Measurements from ENCODE around the gene TNRC6B. TPM values are rescaled to one million over a fixed set of nuclear protein-coding genes. Genes with fewer than 3 reads are reported as not detected.

TNRC6B gene
- total and polyA plus RNA-seq, 2 experiments from 2014 or later = 46.9 to 87.8 TPM

DNA sequence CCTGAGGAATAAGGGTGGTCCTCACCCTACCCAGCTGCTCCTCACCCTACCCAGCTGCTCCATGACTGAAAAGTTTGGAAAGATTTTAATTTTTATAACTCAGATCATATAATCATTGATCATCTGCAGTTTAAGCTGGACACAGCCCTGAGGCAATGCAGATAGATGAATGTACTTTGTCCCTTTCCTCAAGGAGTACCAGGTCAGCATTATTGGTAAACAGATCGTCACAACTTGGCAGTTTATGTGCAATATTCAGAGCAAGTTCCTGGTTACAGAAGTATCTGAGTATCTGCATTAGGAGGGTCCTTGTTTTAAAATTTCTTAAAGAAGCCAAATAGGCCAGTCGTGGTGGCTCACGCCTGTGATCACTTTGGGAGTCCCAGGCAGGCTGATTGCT is 3.6 kb downstream of the TNRC6B start:
- H3K4me3 ChIP-seq = no peak overlapping the region
- H3K4me1 ChIP-seq (ENCODE audit: insufficient read depth) = peaks cover 43% of the 10 kb centered on the region
- H4K20me1 ChIP-seq (replicated peaks; ENCODE audit: insufficient read depth) = peaks cover 10% of the 10 kb centered on the region; the same call in 1 of the 2 replicates
- DNase-seq (ENCODE audit: low spot score) (no peak), ATAC-seq (no peak)
- H3K36me3 Mint-ChIP-seq (ENCODE audit: low read depth) = peaks cover 17% of the 10 kb centered on the region
- no peak overlapping the region for H3K27ac Mint-ChIP-seq
- H2AFZ ChIP-seq = no peak overlapping the region
- H3K27me3 ChIP-seq (ENCODE audit: insufficient read depth) = no peaks in the 10 kb centered on the region
- H3K27ac ChIP-seq (ENCODE audit: low read depth) = no peak overlapping the region
- no peaks in the 10 kb centered on the region; the same call in 1 of the 2 replicates for H3F3A ChIP-seq (replicated peaks; ENCODE audit: low read depth)
- H3K4me3 Mint-ChIP-seq = no peak overlapping the region
- peaks cover 85% of the 10 kb centered on the region for H3K79me2 ChIP-seq (replicated peaks; ENCODE audit: insufficient read depth)
- H3K4me2 ChIP-seq = peak overlapping the region; percentile 86; the same call in 1 of the 2 replicates
- peaks cover 59% of the 10 kb centered on the region for H3K4me1 Mint-ChIP-seq
- H3K9me2 ChIP-seq (ENCODE audit: insufficient read depth) = no peaks in the 10 kb centered on the region
- H3K36me3 ChIP-seq (ENCODE audit: insufficient read depth) = no peaks in the 10 kb centered on the region
- TF ChIP-seq, protein P1, sequence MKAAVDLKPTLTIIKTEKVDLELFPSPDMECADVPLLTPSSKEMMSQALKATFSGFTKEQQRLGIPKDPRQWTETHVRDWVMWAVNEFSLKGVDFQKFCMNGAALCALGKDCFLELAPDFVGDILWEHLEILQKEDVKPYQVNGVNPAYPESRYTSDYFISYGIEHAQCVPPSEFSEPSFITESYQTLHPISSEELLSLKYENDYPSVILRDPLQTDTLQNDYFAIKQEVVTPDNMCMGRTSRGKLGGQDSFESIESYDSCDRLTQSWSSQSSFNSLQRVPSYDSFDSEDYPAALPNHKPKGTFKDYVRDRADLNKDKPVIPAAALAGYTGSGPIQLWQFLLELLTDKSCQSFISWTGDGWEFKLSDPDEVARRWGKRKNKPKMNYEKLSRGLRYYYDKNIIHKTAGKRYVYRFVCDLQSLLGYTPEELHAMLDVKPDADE (IDR thresholded peaks at IDR 0.05) = no peak
- no peak for TF ChIP-seq STAT1 (IDR thresholded peaks at IDR 0.05; ENCODE audit: unreplicated experiment)
- TF ChIP-seq, protein P2, sequence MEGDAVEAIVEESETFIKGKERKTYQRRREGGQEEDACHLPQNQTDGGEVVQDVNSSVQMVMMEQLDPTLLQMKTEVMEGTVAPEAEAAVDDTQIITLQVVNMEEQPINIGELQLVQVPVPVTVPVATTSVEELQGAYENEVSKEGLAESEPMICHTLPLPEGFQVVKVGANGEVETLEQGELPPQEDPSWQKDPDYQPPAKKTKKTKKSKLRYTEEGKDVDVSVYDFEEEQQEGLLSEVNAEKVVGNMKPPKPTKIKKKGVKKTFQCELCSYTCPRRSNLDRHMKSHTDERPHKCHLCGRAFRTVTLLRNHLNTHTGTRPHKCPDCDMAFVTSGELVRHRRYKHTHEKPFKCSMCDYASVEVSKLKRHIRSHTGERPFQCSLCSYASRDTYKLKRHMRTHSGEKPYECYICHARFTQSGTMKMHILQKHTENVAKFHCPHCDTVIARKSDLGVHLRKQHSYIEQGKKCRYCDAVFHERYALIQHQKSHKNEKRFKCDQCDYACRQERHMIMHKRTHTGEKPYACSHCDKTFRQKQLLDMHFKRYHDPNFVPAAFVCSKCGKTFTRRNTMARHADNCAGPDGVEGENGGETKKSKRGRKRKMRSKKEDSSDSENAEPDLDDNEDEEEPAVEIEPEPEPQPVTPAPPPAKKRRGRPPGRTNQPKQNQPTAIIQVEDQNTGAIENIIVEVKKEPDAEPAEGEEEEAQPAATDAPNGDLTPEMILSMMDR (conservative IDR thresholded peaks at IDR 0.05; ENCODE audit: low read depth in 2 of 2) = no peak
- no peak for TF ChIP-seq JUNB (IDR thresholded peaks at IDR 0.05; ENCODE audit: unreplicated experiment)
- TF ChIP-seq ZNF114 (CRISPR knock-in tag; IDR thresholded peaks at IDR 0.05) = no peak
- TF ChIP-seq, protein P3, sequence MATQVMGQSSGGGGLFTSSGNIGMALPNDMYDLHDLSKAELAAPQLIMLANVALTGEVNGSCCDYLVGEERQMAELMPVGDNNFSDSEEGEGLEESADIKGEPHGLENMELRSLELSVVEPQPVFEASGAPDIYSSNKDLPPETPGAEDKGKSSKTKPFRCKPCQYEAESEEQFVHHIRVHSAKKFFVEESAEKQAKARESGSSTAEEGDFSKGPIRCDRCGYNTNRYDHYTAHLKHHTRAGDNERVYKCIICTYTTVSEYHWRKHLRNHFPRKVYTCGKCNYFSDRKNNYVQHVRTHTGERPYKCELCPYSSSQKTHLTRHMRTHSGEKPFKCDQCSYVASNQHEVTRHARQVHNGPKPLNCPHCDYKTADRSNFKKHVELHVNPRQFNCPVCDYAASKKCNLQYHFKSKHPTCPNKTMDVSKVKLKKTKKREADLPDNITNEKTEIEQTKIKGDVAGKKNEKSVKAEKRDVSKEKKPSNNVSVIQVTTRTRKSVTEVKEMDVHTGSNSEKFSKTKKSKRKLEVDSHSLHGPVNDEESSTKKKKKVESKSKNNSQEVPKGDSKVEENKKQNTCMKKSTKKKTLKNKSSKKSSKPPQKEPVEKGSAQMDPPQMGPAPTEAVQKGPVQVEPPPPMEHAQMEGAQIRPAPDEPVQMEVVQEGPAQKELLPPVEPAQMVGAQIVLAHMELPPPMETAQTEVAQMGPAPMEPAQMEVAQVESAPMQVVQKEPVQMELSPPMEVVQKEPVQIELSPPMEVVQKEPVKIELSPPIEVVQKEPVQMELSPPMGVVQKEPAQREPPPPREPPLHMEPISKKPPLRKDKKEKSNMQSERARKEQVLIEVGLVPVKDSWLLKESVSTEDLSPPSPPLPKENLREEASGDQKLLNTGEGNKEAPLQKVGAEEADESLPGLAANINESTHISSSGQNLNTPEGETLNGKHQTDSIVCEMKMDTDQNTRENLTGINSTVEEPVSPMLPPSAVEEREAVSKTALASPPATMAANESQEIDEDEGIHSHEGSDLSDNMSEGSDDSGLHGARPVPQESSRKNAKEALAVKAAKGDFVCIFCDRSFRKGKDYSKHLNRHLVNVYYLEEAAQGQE (IDR thresholded peaks at IDR 0.05; ENCODE audit: unreplicated experiment) = no peak
- TF ChIP-seq, protein P4, sequence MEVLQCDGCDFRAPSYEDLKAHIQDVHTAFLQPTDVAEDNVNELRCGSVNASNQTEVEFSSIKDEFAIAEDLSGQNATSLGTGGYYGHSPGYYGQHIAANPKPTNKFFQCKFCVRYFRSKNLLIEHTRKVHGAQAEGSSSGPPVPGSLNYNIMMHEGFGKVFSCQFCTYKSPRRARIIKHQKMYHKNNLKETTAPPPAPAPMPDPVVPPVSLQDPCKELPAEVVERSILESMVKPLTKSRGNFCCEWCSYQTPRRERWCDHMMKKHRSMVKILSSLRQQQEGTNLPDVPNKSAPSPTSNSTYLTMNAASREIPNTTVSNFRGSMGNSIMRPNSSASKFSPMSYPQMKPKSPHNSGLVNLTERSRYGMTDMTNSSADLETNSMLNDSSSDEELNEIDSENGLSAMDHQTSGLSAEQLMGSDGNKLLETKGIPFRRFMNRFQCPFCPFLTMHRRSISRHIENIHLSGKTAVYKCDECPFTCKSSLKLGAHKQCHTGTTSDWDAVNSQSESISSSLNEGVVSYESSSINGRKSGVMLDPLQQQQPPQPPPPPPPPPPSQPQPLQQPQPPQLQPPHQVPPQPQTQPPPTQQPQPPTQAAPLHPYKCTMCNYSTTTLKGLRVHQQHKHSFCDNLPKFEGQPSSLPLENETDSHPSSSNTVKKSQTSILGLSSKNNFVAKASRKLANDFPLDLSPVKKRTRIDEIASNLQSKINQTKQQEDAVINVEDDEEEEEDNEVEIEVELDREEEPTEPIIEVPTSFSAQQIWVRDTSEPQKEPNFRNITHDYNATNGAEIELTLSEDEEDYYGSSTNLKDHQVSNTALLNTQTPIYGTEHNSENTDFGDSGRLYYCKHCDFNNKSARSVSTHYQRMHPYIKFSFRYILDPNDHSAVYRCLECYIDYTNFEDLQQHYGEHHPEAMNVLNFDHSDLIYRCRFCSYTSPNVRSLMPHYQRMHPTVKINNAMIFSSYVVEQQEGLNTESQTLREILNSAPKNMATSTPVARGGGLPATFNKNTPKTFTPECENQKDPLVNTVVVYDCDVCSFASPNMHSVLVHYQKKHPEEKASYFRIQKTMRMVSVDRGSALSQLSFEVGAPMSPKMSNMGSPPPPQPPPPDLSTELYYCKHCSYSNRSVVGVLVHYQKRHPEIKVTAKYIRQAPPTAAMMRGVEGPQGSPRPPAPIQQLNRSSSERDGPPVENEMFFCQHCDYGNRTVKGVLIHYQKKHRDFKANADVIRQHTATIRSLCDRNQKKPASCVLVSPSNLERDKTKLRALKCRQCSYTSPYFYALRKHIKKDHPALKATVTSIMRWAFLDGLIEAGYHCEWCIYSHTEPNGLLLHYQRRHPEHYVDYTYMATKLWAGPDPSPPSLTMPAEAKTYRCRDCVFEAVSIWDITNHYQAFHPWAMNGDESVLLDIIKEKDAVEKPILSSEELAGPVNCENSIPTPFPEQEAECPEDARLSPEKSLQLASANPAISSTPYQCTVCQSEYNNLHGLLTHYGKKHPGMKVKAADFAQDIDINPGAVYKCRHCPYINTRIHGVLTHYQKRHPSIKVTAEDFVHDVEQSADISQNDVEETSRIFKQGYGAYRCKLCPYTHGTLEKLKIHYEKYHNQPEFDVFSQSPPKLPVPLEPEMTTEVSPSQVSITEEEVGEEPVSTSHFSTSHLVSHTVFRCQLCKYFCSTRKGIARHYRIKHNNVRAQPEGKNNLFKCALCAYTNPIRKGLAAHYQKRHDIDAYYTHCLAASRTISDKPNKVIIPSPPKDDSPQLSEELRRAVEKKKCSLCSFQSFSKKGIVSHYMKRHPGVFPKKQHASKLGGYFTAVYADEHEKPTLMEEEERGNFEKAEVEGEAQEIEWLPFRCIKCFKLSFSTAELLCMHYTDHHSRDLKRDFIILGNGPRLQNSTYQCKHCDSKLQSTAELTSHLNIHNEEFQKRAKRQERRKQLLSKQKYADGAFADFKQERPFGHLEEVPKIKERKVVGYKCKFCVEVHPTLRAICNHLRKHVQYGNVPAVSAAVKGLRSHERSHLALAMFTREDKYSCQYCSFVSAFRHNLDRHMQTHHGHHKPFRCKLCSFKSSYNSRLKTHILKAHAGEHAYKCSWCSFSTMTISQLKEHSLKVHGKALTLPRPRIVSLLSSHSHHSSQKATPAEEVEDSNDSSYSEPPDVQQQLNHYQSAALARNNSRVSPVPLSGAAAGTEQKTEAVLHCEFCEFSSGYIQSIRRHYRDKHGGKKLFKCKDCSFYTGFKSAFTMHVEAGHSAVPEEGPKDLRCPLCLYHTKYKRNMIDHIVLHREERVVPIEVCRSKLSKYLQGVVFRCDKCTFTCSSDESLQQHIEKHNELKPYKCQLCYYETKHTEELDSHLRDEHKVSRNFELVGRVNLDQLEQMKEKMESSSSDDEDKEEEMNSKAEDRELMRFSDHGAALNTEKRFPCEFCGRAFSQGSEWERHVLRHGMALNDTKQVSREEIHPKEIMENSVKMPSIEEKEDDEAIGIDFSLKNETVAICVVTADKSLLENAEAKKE (CRISPR knock-in tag; IDR thresholded peaks at IDR 0.05) = no peak
- no peak for TF ChIP-seq CREB1 (CRISPR knock-in tag; IDR thresholded peaks at IDR 0.05; ENCODE audit: low read depth)
- no peak for TF ChIP-seq EZH2 (IDR thresholded peaks at IDR 0.05; ENCODE audit: low read depth, unreplicated experiment)
- TF ChIP-seq ZNF331 (CRISPR knock-in tag; IDR thresholded peaks at IDR 0.05; ENCODE audit: low read depth) = no peak
- TF ChIP-seq EZH2phosphoT487 (IDR thresholded peaks at IDR 0.05; ENCODE audit: unreplicated experiment) = no peak
- TF ChIP-seq POLR2AphosphoS5 (IDR thresholded peaks at IDR 0.05; ENCODE audit: low read depth) = no peak
- TF ChIP-seq NANOG (IDR thresholded peaks at IDR 0.05; ENCODE audit: borderline replicate concordance) = no peak
- H3K9me3 Mint-ChIP-seq = peaks cover 3% of the 10 kb centered on the region; the same call in 2 of the 3 replicates
- peaks cover 2% of the 10 kb centered on the region for H3K27me3 Mint-ChIP-seq (ENCODE audit: insufficient read depth, low read depth, poor library complexity)

All from GM23338 (cell line).